ENCODE results near the gene ARSB. TPM values are rescaled to one million over a fixed set of nuclear protein-coding genes. Genes with fewer than 3 reads are reported as not detected.

The ARSB gene
- polyA plus RNA-seq, 1 of the 3 experiments (the other 2 are of a cell fraction): 12.5 TPM

DNA sequence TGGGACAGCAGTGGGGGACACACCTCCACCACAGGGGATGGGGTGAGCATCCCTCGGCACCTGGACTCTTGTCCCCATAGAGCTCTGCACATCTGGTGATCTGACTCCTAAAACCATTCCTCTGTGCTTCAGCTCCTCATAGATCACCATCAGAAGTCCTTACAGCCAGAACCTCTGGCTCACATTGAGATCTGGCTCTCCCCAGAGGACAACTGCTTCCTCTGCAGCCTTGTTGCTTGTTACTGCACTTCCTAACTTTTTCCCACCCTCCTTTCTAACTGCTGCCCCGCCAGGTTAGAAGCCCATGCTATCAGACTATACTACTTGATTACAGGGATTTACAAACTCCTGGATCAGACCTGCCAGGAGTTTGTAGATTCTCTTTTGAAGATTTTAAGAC, 64.5 kb downstream of the ARSB start:
- no peaks in the 10 kb centered on the region for H3F3A ChIP-seq (replicated peaks; ENCODE audit: insufficient read depth)
- no peaks in the 10 kb centered on the region for H3K79me2 ChIP-seq (ENCODE audit: insufficient read depth)
- POLR2A ChIA-PET: no interaction called here
- H3K4me3 ChIP-seq (ENCODE audit: low read depth in 2 of 2, low read length in 1 of 2): no peak overlapping the region
- CTCF ChIA-PET: interaction anchor here (0.6 to 1.8 kb wide), 21 partner anchors 9 to 604 kb away, joined by 3 to 15 read pairs (median 3); partner anchors contain the start of gene LHFPL2
- H3K9me3 ChIP-seq: no peaks in the 10 kb centered on the region
- H3K9me2 ChIP-seq: no peaks in the 10 kb centered on the region
- no peak overlapping the region for H3K4me2 ChIP-seq
- H3K27me3 ChIP-seq (ENCODE audit: insufficient read depth): no peaks in the 10 kb centered on the region
- H4K20me1 ChIP-seq (ENCODE audit: insufficient read depth): no peaks in the 10 kb centered on the region
- TF ChIP-seq GABPA (IDR thresholded peaks at IDR 0.05; ENCODE audit: low read depth): no peak
- no peak for TF ChIP-seq TAF1 (IDR thresholded peaks at IDR 0.05; ENCODE audit: borderline replicate concordance, low read depth, low read length)
- no peak for TF ChIP-seq GATA2 (CRISPR knock-in tag; IDR thresholded peaks at IDR 0.05)
- no peak for TF ChIP-seq TCF12 (IDR thresholded peaks at IDR 0.05)
- TF ChIP-seq RAD21 (IDR thresholded peaks at IDR 0.05; ENCODE audit: low read length): peak; percentile 86
- no peak for TF ChIP-seq EP300 (IDR thresholded peaks at IDR 0.05; ENCODE audit: borderline replicate concordance in 1 of 2, low read depth in 1 of 2, low read length in 1 of 2)
- TF ChIP-seq, protein P1, sequence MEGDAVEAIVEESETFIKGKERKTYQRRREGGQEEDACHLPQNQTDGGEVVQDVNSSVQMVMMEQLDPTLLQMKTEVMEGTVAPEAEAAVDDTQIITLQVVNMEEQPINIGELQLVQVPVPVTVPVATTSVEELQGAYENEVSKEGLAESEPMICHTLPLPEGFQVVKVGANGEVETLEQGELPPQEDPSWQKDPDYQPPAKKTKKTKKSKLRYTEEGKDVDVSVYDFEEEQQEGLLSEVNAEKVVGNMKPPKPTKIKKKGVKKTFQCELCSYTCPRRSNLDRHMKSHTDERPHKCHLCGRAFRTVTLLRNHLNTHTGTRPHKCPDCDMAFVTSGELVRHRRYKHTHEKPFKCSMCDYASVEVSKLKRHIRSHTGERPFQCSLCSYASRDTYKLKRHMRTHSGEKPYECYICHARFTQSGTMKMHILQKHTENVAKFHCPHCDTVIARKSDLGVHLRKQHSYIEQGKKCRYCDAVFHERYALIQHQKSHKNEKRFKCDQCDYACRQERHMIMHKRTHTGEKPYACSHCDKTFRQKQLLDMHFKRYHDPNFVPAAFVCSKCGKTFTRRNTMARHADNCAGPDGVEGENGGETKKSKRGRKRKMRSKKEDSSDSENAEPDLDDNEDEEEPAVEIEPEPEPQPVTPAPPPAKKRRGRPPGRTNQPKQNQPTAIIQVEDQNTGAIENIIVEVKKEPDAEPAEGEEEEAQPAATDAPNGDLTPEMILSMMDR (IDR thresholded peaks at IDR 0.05): peak; percentile 49
- TF ChIP-seq, protein P2, sequence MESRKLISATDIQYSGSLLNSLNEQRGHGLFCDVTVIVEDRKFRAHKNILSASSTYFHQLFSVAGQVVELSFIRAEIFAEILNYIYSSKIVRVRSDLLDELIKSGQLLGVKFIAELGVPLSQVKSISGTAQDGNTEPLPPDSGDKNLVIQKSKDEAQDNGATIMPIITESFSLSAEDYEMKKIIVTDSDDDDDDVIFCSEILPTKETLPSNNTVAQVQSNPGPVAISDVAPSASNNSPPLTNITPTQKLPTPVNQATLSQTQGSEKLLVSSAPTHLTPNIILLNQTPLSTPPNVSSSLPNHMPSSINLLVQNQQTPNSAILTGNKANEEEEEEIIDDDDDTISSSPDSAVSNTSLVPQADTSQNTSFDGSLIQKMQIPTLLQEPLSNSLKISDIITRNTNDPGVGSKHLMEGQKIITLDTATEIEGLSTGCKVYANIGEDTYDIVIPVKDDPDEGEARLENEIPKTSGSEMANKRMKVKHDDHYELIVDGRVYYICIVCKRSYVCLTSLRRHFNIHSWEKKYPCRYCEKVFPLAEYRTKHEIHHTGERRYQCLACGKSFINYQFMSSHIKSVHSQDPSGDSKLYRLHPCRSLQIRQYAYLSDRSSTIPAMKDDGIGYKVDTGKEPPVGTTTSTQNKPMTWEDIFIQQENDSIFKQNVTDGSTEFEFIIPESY (IDR thresholded peaks at IDR 0.05; ENCODE audit: borderline replicate concordance, low read depth): no peak
- no peak for TF ChIP-seq FOSL2 (IDR thresholded peaks at IDR 0.05; ENCODE audit: borderline replicate concordance, low read depth)
- TF ChIP-seq, protein P3, sequence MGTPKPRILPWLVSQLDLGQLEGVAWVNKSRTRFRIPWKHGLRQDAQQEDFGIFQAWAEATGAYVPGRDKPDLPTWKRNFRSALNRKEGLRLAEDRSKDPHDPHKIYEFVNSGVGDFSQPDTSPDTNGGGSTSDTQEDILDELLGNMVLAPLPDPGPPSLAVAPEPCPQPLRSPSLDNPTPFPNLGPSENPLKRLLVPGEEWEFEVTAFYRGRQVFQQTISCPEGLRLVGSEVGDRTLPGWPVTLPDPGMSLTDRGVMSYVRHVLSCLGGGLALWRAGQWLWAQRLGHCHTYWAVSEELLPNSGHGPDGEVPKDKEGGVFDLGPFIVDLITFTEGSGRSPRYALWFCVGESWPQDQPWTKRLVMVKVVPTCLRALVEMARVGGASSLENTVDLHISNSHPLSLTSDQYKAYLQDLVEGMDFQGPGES (IDR thresholded peaks at IDR 0.05; ENCODE audit: low read depth, low read length): no peak
- TF ChIP-seq FOXJ3 (CRISPR knock-in tag; IDR thresholded peaks at IDR 0.05): no peak
- no peak for TF ChIP-seq USF1 (IDR thresholded peaks at IDR 0.05; ENCODE audit: borderline replicate concordance, low read depth)
- no peak for TF ChIP-seq NFIC (IDR thresholded peaks at IDR 0.05; ENCODE audit: borderline replicate concordance)
- TF ChIP-seq NRF1 (IDR thresholded peaks at IDR 0.05; ENCODE audit: low read depth, low read length): no peak
- peak; percentile 71 for TF ChIP-seq SMC3 (IDR thresholded peaks at IDR 0.05; ENCODE audit: low read depth, low read length)
- TF ChIP-seq, protein P4, sequence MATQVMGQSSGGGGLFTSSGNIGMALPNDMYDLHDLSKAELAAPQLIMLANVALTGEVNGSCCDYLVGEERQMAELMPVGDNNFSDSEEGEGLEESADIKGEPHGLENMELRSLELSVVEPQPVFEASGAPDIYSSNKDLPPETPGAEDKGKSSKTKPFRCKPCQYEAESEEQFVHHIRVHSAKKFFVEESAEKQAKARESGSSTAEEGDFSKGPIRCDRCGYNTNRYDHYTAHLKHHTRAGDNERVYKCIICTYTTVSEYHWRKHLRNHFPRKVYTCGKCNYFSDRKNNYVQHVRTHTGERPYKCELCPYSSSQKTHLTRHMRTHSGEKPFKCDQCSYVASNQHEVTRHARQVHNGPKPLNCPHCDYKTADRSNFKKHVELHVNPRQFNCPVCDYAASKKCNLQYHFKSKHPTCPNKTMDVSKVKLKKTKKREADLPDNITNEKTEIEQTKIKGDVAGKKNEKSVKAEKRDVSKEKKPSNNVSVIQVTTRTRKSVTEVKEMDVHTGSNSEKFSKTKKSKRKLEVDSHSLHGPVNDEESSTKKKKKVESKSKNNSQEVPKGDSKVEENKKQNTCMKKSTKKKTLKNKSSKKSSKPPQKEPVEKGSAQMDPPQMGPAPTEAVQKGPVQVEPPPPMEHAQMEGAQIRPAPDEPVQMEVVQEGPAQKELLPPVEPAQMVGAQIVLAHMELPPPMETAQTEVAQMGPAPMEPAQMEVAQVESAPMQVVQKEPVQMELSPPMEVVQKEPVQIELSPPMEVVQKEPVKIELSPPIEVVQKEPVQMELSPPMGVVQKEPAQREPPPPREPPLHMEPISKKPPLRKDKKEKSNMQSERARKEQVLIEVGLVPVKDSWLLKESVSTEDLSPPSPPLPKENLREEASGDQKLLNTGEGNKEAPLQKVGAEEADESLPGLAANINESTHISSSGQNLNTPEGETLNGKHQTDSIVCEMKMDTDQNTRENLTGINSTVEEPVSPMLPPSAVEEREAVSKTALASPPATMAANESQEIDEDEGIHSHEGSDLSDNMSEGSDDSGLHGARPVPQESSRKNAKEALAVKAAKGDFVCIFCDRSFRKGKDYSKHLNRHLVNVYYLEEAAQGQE (IDR thresholded peaks at IDR 0.05; ENCODE audit: low read depth, low read length): no peak
- no peak overlapping the region for H2AFZ ChIP-seq (ENCODE audit: low read depth)
- peaks cover 0 to 7% of the 10 kb centered on the region in 2 experiments; a peak in 1 of 4 replicates for H3K4me1 ChIP-seq (ENCODE audit: control insufficient read depth in 1 of 2, insufficient read depth in 2 of 2, low read depth in 1 of 2, low read length in 1 of 2)
- peak; percentile 37 for DNase-seq
- H3K36me3 ChIP-seq (replicated peaks in 1 of 2; ENCODE audit: control insufficient read depth in 1 of 2, insufficient read depth in 2 of 2, low read length in 1 of 2): no peaks in the 10 kb centered on the region
- WGBS (ENCODE audit: low lambda C conversion rate): 78% methylated on average over 1 of the region's 2 CpGs
- H3K27ac ChIP-seq (ENCODE audit: low read depth in 2 of 2, low read length in 1 of 2): no peak overlapping the region
- no peak overlapping the region for H3K9ac ChIP-seq

Data from SK-N-SH (cell line).